GM19023 (cell line): Measurements from ENCODE around the gene NCOA1.

Source experiments
- ATAC-seq: cut with Tn5 transposase; IDR thresholded peaks from one replicate; pipeline ENCODE4 v1.9.1; 2021; ENCODE audit warnings: mild to moderate bottlenecking, moderate library complexity; ENCODE audit not compliant: unreplicated experiment

Gene NCOA1

GRCh38 chr2:24501813-24502212 is 10.8 kb downstream of the NCOA1 start:
- no peak for ATAC-seq

- no peak for ATAC-seq
Measured at GRCh38 chr2:24505534-24506275, 14.7 kb downstream of the NCOA1 start.

GRCh38 chr2:24507549-24507948 is 16.5 kb downstream of the NCOA1 start:
- ATAC-seq = no peak

GRCh38 chr2:24508878-24509277 is 17.8 kb downstream of the NCOA1 start:
- ATAC-seq = no peak

GRCh38 chr2:24509425-24509824 is 18.4 kb downstream of the NCOA1 start:
- ATAC-seq = peak; percentile 87

GRCh38 chr2:24509840-24510239 is 18.8 kb downstream of the NCOA1 start:
- peak; percentile 47 for ATAC-seq

GRCh38 chr2:24510771-24511170 is 19.7 kb downstream of the NCOA1 start:
- ATAC-seq = no peak

GRCh38 chr2:24511198-24511597 is 20.1 kb downstream of the NCOA1 start:
- ATAC-seq = no peak

- no peak for ATAC-seq
Measured at GRCh38 chr2:24511894-24512293, 20.8 kb downstream of the NCOA1 start.

GRCh38 chr2:24512404-24512803 is 21.4 kb downstream of the NCOA1 start:
- no peak for ATAC-seq

GRCh38 chr2:24512831-24513230 is 21.8 kb downstream of the NCOA1 start:
- ATAC-seq = no peak

- ATAC-seq = no peak
Measured at GRCh38 chr2:24513281-24514071, 22.4 kb downstream of the NCOA1 start.

- ATAC-seq = no peak
Measured at GRCh38 chr2:24514820-24515219, 23.8 kb downstream of the NCOA1 start.

GRCh38 chr2:24515335-24515734 is 24.3 kb downstream of the NCOA1 start:
- ATAC-seq = no peak

GRCh38 chr2:24515831-24516230 is 24.8 kb downstream of the NCOA1 start:
- no peak for ATAC-seq

GRCh38 chr2:24517247-24517646 is 26.2 kb downstream of the NCOA1 start:
- no peak for ATAC-seq

- ATAC-seq = no peak
Measured at GRCh38 chr2:24520175-24520574, 29.1 kb downstream of the NCOA1 start.

- no peak for ATAC-seq
Measured at GRCh38 chr2:24521162-24521857, 30.3 kb downstream of the NCOA1 start.

- no peak for ATAC-seq
Measured at GRCh38 chr2:24521975-24522639, 31.1 kb downstream of the NCOA1 start.

- no peak for ATAC-seq
Measured at GRCh38 chr2:24527536-24527935, 36.5 kb downstream of the NCOA1 start.

- ATAC-seq = no peak
Measured at GRCh38 chr2:24530796-24531195, 39.7 kb downstream of the NCOA1 start.
